Stimulated activated CD8-positive, alpha-beta memory T cell treated with anti-CD3 and anti-CD28 coated beads, Interleukin-4, amount 100 ng/mL, for 4 hours (primary cell): ENCODE measurements around the gene CCDC43.
"Not testable (repeated sequence)": the region's sequence is repeated elsewhere in the genome, so short reads cannot be mapped to it uniquely, and the experiment has no call there.

Experiments
- DNase-seq, 2 donors: peaks; one replicate each; pipeline ENCODE4 v3.0.0-alpha.2; 2020; ENCODE audit warnings: low read depth in 2 of 2, low spot score in 1 of 2

Gene CCDC43

GRCh38 chr17:44689477-44690217, at the start of gene CCDC43:
TSS of gene CCDC43 (minus strand) at chr17:44689776. CDS start at chr17:44689753, 23 bp downstream.
- peak; percentile 80 to 88 for DNase-seq

GRCh38 chr17:44738214-44738906, 48.8 kb upstream of the CCDC43 start:
- DNase-seq = no peak

DNA sequence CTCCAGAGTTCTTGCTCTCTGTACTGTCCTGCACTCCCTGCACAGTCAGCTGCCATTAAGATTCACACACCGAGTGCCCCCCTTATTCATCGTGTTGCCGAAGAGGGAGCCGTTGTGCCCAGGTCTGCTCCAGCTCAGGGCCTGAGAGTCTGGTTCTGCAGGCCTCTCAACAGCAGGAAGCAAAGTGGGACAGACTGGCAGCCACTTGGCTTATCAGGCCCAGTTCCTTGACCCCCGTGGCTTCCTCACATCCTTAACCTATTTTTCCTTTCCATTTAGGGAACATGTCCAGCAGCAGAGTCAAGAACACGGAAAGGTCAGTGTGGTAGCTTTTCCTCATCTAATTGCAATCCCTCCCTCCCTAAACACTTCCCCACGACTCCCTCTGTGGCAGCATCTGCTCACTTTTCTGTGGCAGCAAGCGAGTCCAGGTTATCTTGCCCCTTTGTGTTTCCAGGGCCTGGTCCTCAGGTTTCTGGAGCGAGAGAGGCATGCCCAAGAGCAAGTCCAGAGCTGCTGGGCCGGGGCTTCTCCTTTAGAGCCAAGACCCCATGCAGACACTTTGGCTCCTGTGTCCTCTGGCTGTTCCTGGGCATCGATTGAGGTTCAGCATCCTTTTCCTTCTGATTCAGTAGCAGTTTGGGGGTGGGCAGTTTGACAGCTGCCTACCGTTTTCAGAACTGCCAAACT, 47.1 kb upstream of the CCDC43 start:
- no peak for DNase-seq

DNA sequence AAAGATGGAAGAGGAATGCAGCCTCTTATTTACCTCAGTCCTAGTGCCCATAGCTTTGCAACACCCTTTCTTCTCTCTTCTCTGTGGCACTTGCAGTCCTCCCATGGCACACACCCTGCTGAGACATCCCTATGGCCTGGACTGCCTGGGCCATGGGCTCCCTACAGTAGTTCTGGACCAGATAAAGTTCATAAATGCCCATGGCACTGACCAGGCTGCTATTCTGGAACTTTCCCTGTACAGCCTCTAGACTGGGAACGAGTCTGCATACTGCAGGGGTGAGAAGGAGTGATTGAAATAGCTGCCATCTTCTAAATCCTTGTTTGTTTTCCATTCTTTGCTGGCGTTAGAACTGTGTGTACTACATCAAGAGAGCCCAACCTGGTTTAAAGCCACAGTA, 44.7 kb upstream of the CCDC43 start:
- no peak for DNase-seq

- DNase-seq = no peak
Measured at GRCh38 chr17:44733753-44734152, 44.2 kb upstream of the CCDC43 start.

GRCh38 chr17:44726121-44726520, 36.5 kb upstream of the CCDC43 start:
- DNase-seq = not testable (repeated sequence)

DNA sequence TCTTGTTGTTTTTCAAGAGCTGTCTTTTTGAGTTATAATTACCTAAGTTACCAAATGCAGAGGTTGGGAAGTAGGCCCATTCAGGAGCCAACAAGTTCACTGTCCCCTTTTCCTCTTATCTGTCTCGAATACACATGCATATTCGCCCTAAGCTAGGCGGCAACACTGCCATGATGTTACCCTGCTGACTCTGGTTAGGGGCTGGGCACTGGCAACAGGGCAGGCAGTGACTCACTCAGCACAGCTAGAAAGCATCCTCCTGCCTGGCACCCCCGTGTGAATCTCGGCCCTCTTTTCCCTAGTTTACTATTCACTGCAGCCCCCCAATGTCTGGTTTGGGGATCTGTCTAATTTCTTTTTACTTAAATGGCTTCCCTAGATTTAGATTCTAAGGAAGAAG, 32.7 kb upstream of the CCDC43 start:
- no peak for DNase-seq

GRCh38 chr17:44719444-44719843, 29.9 kb upstream of the CCDC43 start:
- no peak for DNase-seq

DNA sequence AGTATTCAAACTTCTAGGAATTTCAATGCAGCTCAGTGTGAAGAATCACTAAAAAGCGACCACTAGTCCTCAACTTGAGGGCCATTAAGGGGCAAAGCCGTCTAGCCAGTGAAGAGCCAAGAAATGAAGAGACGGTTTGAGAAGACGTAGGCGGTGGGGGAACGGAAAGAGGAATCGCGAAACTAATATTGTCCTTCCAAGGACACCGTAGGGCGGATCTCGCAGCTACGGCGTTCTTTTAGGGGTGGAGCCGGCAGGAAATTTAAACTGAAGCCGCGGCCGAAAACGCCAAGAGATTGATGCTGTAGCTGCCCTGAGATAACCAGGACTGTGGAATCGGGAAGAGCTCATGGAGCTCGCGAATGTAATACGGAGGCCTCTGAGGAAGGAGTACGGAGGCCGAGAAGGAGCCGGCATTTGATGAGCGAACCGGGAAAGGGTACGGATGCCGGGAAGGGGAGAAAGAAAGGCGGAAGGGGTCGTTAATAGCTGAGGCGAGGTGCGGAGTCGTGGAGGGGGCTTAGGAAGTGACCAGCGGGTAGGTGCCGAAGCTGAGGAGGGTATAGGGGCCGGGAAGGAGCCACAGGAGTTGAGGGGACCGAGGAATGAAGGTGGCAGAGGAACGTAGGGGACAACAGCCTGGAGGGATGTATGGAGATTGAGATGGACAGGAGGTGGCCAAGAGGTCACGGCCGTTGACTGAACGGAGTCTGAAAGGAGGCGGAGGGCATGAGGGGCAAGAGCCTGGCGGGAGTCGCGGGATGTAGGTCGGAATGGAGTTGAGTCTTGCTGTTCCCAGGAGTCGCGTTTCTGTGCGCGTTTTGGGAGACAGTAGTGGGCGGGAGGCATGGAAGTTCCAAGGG, 19.1 kb upstream of the CCDC43 start, which contains the start of gene DBF4B:
Gene DBF4B, plus strand, starts transcription at position 265 of the 863 bp plus-strand sequence. Its CDS starts 156 bp downstream, at position 421.
- DNase-seq = peak; percentile 60 to 71

DNA sequence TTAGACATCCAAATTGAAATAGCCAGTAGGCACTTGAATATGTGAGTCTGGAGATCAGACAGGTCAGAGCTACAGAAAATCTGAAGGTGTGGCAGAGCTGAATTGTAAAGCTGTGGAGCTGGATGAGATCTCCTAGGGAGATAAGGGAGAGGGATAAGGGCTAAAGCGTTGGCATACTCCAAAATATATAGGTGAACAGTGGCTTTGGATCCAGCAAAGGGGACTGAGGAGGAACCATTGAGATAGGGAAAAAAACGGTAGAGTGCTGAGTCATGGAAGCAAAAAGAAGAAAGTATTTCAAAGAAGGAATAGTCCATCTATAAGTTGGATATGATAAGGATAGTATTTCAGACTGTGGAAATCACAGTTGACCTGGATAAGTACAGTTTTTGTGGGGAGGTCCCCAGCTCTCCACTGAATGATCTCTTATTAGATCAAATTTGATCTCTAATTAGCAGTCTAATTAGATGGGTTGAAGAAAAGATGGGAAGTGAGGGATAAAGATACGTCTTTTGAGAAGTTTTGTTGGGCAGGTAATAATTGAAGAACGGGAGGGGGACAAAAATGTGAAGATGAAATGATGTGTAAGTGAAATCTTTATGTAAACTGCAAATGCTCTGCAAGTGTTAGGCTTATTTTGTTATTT, 18.3 kb upstream of the CCDC43 start:
- DNase-seq = no peak

- DNase-seq = not testable (repeated sequence)
Measured at GRCh38 chr17:44700288-44700687, 10.7 kb upstream of the CCDC43 start.

- DNase-seq = no peak
Measured at GRCh38 chr17:44693609-44694008, 4.0 kb upstream of the CCDC43 start.

DNA sequence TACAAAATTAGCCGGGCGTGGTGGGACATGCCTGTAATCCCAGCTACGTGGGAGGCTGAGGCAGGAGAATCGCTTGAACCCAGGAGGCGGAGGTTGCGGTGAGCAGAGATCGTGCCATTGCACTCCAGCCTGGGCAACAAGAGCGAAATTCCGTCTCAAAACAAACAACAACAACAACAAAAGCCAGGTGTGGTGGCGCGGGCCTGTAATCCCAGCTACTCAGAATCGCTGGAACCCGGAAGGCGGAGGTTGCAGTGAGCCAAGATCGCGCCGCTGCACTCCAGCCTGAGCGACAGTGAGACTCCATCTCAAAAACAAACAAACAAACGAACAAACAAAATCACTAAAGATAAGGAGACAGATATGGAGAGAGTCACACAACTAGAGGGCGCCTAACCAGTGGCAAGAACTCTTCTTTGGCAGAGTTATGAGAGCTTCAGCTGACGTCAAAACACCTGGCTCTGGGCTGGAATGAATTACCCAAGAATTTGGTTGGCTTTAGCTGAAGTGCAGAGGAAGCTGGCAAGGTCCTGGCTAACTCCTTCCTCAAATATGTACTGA, 1.2 kb upstream of the CCDC43 start:
- not testable (repeated sequence) for DNase-seq

DNA sequence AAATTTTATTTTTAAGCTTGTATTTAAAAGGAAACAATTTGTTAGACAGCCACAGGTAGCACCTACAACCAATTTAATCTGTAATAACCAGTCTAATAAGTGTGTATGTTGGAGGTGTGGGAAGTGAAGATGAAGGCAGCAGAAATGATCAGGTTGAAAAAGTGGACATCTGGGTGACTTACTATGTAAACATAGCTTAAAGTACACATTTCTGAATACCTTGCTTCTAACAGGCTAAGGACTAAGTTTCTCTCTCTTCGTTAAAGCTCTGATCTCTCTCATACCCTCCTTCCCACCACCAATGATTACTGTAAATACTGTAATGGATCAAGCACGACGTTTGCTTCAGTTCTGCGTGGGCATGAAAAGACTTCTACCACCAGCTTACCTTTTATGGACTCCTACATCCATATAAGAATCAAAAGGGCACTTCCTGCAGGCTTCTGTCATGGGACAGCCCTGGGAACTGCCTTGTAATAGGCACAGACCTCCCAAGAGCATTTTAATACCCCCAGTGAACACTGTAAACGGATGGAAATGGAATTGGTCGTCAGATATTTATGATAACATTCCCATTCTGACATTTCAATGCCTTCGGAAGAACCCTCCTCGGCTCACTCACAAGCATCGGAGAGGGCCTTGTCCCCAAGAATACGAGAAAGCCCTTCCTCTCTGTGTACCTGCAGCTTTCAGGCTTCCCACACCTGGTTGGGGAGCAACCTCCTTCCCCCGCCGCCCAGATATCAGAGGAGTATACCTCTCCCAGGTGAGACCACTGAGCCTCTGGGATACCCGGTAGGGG, 700 bp downstream of the CCDC43 start:
- DNase-seq = no peak

DNA sequence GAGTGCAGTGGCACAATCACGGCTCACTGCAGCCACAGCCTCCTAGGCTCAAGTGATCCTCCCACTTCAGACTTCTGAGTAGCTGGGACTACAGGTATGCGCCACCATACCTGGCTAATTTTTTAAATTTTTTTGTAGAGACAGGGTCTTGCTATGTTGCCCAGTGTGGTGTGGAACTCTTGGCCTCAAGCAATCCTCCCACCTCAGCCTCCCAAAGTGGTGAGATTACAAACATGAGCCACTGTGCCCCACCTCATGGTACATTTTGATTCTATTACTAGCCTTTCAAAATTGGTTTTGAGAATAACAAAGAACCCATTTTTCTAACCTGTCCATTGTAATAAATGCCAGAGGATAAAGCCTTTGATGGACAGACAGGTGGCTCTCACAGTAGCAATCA, 1.4 kb downstream of the CCDC43 start:
- DNase-seq = no peak

- DNase-seq = no peak
Measured at GRCh38 chr17:44687756-44688155, 1.8 kb downstream of the CCDC43 start.

DNA sequence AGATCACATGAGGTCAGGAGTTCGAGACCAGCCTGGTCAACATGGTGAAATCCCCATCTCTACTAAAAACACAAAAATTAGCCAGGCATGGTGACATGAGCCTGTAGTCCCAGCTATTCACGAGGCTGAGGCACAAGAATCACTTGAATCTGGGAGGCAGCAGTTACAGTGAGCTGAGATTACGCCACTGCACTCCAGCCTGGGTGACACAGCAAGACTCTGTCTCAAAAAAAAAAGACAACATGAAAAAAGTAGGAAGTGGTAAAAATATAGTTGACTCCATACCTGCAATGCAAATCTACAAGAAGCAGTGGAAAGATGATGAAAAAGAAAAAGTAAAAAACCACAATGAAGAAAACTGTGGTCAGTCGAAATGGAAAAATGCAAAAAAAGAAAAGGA, 6.3 kb downstream of the CCDC43 start:
- DNase-seq = not testable (repeated sequence)

GRCh38 chr17:44677136-44677535, 12.4 kb downstream of the CCDC43 start:
- DNase-seq = no peak

GRCh38 chr17:44673893-44674292, 15.7 kb downstream of the CCDC43 start:
- DNase-seq = no peak
